Kidney capillary endothelial cell (primary cell): Measurements from ENCODE around the gene WDSUB1.

Experiments used
- DNase-seq: peaks from one replicate; pipeline ENCODE4 v3.0.0-alpha.2; 2018; ENCODE audit warnings: low spot score

The WDSUB1 gene

DNA sequence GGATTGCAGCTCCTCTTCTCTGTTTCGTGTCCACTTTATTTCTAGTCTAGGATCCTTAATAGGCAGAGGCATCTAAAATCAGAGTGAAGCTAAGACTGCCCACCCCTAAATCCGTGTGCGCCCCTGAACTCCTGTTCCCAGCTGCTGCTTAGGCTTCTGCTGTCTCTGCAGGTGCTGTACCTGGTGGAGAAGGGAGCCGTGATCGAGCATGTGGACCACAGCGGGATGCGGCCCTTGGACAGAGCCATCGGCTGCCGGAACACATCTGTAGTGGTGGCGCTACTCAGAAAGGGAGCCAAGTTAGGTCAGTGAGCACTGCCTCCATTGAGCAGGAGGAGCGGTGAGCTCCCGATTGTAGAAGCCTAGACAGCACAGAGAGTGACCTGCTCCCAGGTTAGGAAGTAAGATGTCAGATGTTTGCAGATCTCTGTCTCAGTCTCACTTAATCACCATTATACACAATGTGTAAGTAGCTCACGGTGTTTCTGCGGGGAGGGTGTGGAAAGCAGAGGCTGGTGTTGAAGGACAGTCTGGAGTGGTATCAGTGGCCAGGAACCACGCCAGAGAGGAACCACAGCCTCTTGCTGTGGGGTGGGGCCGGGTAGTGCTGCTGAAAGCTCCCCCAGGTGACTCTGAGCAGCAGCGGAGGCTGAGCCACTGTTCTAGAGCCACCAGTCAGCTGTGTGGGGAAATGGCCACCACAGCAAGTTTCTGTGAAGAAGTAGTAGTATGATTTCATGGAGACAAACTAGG lies 62.3 kb downstream of the WDSUB1 start:
- DNase-seq, result no peak

DNA sequence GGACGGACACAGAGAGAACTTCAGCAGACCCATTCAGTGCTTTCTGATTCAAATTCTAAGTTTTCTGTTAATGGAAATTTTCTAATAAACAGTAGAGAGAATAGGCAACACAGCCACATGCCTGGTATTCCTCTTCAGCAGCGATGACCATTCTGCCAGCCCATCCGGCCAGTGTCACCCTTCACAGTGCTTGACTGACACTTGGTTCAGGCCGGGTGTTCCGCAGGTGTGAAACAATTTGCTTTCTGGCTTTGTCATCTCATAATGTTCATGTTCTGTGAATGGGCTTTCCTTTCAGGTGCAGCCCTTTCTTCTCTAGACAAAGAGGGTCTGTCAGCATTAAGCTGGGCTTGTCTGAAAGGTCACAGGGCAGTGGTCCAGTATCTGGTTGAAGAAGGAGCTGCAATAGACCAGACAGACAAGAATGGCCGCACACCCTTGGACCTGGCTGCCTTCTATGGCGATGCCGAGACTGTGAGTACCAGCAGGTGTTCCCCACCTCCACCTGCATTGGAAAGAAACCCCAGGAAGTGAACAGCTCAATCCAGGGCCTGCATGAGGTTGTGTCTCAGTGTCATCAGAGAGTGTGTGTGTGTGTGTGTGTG lies 67.0 kb downstream of the WDSUB1 start:
- no peak for DNase-seq

DNA sequence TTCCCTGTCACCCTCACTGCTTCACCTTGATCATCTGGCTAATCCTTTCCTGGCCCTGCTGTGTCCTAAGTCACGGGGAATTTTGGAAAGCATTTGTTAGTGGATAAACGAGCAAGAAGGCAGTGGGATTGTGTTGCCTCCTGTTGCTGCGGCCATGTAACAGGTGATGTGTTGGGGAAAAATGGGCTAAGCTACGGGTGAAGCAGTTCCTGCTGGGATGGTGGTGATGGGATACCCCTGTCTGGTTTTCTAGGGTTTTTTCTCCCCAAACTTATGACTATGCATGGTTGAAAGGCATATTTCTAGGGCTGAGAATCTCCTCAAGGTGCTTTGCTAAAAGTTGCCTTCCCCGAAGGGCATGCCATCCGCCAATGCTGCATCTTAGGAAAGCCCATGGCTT lies 68.1 kb downstream of the WDSUB1 start:
- DNase-seq, result no peak

DNA sequence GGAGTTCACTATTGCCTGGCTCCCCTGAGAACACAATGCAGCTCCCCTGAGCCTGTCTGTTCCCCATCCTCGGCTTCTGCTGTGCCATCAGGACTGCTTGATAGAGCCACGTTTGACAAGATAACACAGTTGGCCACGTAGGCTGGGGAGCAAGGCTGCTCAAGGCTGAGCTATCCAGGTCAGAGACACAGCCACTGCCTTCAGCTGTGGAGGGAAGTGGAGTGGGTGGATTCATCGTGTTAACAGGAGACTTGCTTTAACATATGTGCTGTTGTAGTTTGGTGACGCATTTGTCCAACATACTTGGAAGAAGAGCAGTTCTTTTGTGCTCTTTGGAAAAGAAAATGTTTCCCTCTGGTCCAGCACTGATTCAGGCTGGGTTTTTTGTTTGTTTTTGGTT lies 68.8 kb downstream of the WDSUB1 start:
- no peak for DNase-seq

DNA sequence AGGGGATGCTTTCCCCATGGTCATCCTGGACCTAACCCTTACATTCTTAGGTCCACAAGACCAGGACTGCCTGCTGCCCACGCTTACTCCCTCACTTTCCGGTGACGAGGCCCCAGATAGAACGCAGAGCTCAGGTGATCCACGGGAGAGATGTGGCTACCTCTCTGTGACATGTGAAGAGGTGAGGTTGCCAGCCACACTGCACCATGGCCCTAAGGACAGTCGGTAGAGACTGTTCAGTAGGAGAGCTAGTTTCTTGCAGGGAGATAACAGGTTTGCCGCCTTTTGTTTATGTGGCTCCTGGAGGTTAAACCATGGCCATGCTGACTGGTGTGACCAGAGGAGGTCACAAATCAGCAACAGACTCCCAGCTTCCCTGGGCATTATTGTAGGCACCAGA lies 71.4 kb downstream of the WDSUB1 start:
- DNase-seq, result no peak

DNA sequence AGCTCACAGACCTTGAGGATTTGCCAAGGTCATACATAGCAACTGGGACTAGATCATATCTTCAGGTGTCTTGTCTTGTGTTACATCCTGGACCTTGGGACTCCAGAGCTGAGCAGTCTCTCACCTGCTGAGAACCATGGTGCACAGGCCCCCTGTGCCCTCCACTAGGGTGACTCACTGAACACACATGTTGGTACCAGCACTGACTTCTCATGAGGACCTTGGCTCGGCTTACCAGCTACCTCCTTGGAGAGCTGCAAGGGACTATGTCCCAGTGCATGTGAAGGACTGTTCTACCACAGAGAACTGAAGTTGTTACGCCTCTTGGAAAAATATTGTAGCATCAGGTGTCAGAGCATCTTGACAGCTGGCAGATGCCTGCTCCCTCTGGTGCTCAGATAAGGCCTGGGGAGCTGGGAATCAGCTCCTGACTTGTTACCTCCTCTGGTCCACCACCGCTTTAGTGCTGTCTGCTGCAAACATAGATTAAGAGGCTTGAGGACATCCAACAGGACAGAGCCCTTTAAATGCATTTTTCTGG lies 72.1 kb downstream of the WDSUB1 start:
- no peak for DNase-seq

DNA sequence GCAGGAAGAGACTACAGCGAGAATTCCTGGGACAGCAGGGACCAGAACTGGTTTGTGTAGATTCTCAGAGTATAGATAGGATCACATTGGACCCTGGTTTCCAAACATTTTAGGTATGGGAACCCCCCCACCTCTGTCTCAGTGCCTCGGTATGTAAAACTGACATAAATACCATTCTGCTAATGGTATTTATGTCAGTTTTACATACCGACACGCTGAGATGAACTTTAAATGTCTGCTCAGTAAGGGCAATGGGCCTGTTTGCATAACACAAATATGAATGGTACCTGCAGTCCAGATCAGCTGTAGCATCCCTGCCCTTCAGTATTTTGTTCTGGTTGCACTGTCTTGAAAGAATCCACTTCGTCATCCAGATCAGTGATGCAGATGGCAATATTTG lies 73.2 kb downstream of the WDSUB1 start:
- DNase-seq, result no peak

DNA sequence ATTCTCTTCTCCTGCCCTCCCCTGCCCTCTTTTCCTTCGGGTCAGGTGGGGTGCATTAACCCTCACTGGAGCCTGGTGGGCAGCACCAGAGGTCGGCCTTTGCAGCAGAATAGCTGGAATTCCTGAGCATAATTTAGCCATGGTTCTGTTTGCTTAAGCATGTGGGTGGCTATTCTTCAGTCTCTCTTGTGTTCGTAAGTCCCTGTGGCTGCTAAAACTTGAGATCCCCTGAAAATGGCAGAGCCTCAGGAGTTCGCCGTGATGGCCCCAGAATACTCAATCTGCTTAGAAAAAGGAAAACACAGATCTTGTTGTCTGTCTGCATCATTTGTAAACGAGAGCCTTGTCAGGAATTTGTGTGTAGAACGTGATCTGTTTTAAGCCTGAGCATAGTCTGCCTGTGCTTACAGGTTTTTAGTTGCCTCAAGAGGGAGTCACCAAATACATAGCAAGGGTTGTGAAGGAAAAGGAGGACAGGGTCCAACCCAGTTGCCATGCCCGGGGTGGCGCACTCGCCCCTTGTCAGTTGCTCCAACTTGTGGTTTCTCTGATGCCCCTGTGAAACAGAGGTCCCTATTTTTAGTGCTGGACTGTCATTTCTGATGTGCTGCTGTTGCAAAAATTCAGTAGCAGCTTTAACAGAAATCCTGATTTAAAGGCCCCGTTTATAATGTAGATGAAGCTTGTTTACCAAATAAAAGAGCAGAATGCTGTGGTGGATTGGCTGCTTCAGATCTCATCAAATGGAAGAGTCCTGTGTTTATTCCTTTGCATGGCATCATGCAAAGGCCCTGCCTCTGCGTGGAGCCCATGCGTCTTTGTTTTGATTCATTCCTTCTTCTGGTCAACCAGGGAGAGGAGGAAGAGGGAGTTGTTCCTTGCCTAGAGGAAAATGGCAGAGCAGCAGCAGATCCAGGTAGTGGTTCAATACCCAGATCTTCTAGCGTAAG lies 74.8 kb downstream of the WDSUB1 start:
- no peak for DNase-seq

DNA sequence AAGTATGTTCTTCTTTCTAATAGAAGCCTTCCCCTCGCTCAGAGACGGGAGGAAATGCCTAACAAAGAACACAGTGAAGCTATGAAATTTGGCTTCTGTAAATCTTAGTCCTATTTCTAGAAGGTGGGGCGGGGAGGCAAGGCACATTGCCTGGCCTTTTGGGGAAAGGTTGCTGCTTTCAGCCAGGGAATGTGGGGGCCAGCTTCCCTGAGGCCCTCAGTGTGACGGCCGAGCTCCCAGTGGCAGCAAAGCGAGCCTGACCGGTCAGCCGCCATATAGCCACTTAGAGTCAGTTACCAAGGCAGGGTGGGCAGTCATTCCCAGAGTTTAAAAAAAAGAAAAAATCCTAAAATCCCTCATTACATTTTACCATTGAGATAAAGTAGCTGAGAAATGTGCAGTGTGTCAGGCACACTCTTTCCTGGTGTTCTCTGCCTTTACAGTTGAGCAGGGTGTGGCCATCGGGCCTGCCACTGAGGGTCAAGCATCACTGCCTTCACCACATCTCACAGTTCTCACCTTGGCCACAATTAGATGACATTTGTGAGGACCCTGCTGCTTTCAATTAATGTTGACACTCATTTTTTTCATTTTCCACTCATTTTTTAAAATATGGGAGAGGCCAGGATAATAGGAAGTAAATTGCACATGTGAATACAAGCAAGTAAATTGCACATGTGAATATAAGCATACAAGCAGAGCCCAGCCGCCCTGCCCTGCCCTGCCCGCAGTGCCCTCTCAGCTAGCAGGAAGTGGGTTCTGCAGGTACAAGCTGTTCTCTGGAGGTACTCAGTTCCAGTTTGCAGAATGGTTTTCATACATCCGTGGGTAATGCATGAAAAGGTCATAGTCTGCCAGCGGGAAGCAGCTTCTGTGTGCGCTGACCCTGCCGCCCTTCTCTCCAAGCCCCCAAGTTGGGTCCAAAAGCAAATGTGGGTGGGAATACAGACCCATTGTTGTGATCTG lies 76.9 kb downstream of the WDSUB1 start:
- DNase-seq, result no peak

DNA sequence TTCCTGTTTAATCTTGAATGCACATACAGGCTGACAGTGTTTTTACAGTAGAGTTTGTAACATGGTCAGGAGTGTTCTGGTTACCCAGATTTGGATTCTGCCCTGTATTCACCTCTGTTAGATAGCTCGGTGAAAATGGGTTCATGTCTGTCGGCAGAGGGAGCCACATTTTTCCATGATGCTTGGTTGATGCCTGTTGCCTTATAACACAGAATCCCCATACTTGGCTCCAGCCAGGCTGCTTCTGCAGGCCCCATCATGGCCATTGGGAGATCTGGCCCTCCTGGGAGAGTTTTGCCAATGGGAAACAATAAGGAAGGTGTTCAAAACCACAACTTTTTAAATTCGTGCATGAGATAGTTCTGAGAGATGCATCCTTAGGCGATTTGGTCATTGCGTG lies 78.1 kb downstream of the WDSUB1 start:
- no peak for DNase-seq

DNA sequence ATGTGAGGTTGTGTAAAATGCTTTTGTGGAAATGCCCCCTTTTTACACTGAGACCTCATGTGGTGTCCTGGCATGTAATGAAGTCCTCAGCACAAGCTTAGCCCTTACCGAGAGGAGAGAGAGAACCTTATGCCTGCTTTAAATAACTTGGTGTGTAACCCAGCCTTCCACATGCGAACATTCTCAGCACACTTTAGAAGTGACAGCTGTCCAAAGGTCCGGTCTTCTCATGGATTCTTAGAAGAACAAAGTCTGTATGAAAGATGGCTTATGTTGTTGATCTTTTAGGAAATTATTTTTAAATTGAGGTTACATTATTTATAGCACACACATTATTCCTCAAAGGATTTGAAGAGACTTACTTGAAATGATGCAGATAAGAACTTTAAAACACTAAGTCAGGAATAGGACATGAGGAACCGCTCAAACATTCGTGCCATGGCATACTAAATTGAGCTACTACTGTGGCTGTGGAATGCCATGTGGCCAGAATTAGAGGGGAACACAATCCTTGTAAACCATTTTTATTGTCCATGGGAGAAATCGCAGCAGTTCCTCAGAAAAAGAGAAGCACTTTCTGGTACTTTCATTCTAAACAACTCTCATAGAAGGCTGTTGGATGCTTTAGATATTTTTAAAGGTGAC lies 79.6 kb downstream of the WDSUB1 start:
- DNase-seq, result no peak

DNA sequence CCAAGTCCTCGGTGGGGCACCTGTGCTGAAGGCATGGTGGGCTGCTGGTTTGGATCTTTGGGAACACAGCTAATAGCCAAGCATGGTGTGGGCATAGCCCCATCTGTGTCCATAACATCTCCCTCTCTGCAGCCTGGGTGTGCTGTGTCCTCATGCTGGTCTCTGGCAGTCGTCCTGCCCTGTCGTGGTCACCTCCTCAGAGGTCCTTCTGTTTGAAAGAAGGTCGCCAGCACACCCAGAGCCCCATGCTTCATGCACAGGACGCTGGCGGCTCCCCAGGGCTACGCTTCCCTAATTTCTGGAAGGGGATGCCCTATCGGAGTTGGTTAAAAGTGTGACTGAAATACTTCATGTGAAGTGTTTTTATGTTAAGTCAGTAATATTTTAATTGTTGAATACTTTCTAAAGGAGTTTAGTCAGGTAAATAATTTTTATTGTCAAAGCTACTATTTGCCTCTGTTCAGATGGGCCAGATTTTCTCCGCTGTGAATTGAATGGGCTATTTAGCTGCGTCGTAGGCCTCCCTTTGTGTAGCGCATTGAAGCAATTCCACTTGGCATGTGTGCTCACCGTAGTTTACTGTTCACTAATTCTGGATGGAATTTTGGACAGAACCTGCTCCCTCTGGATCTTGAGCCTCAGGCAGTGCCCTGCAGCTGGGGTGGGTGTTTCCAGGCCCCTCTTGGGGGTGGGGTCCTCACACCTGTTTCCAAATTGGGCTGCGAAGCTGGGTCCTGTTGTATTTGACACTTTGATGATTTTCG lies 81.9 kb downstream of the WDSUB1 start:
- DNase-seq, result no peak

DNA sequence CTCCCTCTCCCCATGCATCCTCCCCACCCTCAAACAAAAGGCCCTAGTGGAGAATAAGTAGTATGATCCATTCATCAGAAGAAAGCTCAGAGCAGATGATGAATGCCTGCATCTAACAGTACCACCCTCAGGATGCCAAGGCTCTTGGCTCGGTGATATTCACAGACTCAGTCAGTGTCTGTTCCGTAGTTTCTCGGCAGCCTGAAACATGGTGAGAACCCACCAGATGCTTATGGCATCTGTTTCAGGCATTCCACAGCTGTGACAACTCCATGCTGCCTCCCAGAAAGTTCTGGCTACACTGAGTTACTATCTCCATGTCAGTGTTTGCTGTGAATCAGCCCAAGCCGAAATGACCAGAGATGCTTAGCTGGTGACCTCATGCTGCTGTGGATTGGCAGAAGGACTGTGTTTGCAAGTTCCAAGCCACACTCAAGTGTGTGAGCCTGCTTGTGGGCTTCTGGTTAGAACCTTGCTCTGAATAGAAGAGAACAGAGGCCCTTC lies 83.9 kb downstream of the WDSUB1 start:
- DNase-seq, result no peak

DNA sequence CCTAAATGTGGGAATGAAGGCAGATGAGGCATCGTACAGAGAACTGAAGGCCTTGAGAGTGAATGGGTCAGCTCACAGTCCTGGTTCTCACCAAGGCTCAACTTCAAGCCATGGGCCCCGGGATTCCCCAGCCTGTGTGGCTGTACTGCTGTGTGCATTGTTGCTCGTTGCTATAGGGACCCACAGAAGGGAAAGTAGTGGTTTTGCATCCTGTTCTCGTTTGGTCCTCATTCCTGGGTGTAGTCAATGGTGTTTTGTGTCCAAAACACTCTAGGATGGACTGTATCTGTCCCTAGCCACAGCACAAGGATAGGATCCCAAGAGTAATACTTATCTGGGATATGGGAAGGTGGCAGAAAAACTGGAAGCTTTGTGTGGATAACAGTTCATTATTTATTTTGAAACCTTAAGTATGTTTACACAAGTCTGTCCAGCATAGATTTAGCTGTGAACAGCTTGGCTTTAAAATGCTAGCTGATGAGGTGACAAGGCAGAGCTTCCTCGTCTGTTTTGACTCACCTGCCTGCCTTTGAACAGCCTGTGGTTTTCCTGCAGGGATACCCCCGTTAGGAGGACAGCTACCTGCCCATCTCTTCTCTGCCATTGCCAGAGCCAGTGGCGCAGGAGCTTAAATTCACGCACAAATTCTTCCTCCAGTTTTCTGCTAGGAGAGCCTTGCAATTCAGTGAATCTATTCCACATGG lies 85.0 kb downstream of the WDSUB1 start:
- DNase-seq, result no peak

DNA sequence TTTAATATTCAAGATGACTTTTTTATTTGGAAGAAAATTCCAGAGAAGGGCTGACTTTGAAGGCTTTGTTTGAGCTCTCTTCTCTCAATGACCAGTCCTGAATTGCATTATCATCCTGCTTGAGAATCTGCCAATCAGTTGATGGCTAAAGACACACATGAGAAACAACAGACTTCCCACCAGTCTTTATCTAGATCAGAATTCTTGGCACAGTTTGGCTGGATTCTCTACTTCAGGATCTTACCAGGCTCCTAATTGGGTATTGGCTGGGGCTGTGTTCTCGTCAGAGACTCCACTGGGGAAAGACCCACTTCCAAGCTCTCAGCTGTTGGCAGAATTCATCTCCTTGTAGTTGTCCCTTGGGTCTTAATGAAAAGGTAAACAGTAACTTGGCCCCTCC lies 86.0 kb downstream of the WDSUB1 start:
- no peak for DNase-seq

DNA sequence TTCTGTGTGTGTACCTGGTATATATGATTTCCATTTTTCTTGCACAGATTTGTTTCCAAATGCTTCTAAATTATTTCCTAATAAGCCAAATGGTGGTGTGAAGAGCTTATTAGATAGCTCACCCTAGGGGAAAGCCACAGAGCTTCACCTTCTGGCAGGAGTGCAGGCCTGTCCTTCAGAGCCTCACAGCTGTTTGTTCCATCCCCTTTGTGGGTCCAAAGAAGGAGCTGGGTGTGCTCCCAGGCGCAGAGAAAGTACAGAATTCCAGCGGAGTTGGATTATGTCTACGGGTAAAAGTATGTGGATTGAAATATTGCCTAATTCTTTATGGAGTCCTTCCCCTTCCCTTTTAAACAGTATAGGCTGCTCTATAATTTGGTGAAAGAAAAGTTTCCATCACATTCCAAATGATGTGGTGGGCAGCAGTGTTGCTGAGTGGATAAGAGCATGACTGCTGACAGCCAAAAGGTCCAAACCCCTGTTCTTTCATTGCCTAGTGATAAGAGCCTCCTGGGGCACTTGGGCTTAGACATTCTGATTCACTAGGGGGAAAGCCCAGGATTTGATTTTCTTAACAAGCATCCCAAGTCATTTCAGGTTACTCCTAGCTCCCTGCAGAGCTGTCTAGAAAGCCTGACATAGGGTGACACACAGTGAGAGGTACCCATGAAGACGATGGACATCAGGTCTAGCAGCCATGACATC lies 86.6 kb downstream of the WDSUB1 start:
- DNase-seq, result no peak

DNA sequence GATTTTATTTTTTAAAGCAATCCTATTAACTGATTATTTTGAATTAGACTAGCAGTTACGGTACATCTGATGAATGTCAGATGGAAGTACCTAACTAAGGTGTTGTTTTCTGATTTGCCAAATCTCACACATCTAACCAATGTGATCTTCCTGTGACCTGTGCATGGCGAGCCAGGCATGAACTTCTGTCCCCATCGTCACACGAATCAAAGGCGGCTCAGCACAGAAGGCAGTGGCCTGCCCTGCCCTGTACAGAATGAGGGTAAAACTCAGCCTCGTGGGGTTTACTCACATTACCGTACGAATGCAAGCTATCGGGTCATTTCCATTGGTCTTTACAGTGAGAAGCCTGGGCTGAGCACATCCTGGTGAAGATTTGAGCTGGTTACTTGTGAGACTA lies 87.3 kb downstream of the WDSUB1 start:
- no peak for DNase-seq

DNA sequence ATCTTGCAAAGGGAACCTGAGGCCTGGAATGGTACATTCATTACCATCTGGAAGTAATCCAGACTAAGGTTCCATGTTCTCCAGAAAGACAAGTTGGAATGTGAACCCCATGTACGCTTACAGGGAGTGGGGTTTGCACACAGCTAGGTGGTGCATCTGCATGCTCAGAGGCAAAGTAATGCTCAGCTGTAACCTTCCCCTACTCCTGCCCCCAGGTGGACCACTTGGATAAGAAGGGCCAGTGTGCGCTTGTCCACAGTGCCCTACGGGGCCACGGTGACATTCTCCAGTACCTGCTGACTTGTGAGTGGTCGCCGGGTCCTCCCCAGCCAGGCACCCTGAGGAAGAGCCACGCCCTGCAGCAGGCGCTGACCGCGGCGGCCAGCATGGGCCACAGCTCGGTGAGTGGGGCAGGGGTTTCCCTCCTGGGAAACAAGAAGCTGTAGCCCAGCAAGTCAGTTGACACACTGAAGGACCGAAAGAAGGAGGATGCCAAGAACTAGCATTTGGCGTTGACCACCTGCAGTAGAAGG lies 90.0 kb downstream of the WDSUB1 start:
- DNase-seq, result no peak
